Right atrium auricular region (tissue), 2 donors: ENCODE results near the gene GABPB1. TPM values are rescaled to one million over a fixed set of nuclear protein-coding genes. Genes with fewer than 3 reads are reported as not detected.

Source experiments
- DNase-seq: peaks from one replicate; pipeline ENCODE4 v3.0.0-alpha.2; 2019; ENCODE audit warnings: low spot score
- H3K27ac ChIP-seq, 2 donors: fragments of 200-600 bp; sonication (generic); 1 replicate in 1 of 2; 2 replicates in 1 of 2; pipeline ENCODE4 v1.5.1; 2016 to 2019
- H3K27me3 ChIP-seq, 2 donors: fragments of 200-600 bp; sonication (generic); one replicate each; pipeline versions ENCODE4 v1.5.1 to v1.6.0; 2017 to 2019
- H3K36me3 ChIP-seq: fragments of 200-600 bp; sonication (generic); one replicate; pipeline ENCODE4 v1.5.1; 2016
- H3K4me1 ChIP-seq, 2 donors: fragments of 200-600 bp; sonication (generic); one replicate each; pipeline versions ENCODE4 v1.5.1 to v1.6.0; 2017 to 2019
- H3K4me3 ChIP-seq, 2 donors: fragments of 200-600 bp; sonication (generic); 1 replicate in 1 of 2; 2 replicates in 1 of 2; pipeline ENCODE4 v1.5.1; 2017 to 2019; ENCODE audit warnings: mild to moderate bottlenecking in 1 of 2, moderate library complexity in 1 of 2
- H3K9me3 ChIP-seq, 2 donors: fragments of 200-600 bp; sonication (generic); one replicate each; pipeline ENCODE4 v1.5.1; 2019
- CTCF ChIP-seq, 2 donors: fragments of 200-600 bp; sonication (generic); IDR thresholded peaks; one replicate each; pipeline ENCODE4 v1.5.1; 2019; ENCODE audit warnings: antibody characterized with exemption in 2 of 2
- total RNA-seq, 2 donors: library from RNA; depleted of rRNA; stranded (reverse); fragments of >200 nt; gene quantifications; one replicate each; pipeline ENCODE4 v1.1.0, GENCODE V29; 2016

Gene GABPB1
- total RNA-seq, 2 donors from 2014 or later: 11.5 to 13.9 TPM

GRCh38 chr15:50340416-50340815, 14.6 kb downstream of the GABPB1 start:
- no peak overlapping the region for H3K4me3 ChIP-seq
- no peaks in the 10 kb centered on the region for H3K27me3 ChIP-seq
- no peak for TF ChIP-seq CTCF (IDR thresholded peaks at IDR 0.05)
- H3K36me3 ChIP-seq: no peaks in the 10 kb centered on the region
- H3K4me1 ChIP-seq: no peaks in the 10 kb centered on the region
- H3K27ac ChIP-seq: no peak overlapping the region
- no peaks in the 10 kb centered on the region for H3K9me3 ChIP-seq
- no peak for DNase-seq

- Histone ChIP-seq H3K36me3 (no peaks in the 10 kb centered on the region), H3K27me3 (no peaks in the 10 kb centered on the region), H3K4me1 (no peaks in the 10 kb centered on the region), H3K27ac (no peak overlapping the region), H3K4me3 (no peak overlapping the region), H3K9me3 (no peaks in the 10 kb centered on the region)
- no peak for TF ChIP-seq CTCF (IDR thresholded peaks at IDR 0.05)
- no peak for DNase-seq
Observed at GRCh38 chr15:50339717-50340116, 15.3 kb downstream of the GABPB1 start.

- H3K9me3 ChIP-seq: no peaks in the 10 kb centered on the region
- H3K4me1 ChIP-seq: no peaks in the 10 kb centered on the region
- no peaks in the 10 kb centered on the region for H3K27me3 ChIP-seq
- H3K36me3 ChIP-seq: no peaks in the 10 kb centered on the region
- no peak overlapping the region for H3K27ac ChIP-seq
- no peak for TF ChIP-seq CTCF (IDR thresholded peaks at IDR 0.05)
- H3K4me3 ChIP-seq: no peak overlapping the region
- no peak for DNase-seq
Observed at GRCh38 chr15:50335251-50335650, 19.7 kb downstream of the GABPB1 start.

GRCh38 chr15:50333229-50333628, 21.8 kb downstream of the GABPB1 start:
- TF ChIP-seq CTCF (IDR thresholded peaks at IDR 0.05): no peak
- H3K36me3 ChIP-seq: no peaks in the 10 kb centered on the region
- H3K9me3 ChIP-seq: no peaks in the 10 kb centered on the region

GRCh38 chr15:50330921-50331320, 24.1 kb downstream of the GABPB1 start:
- TF ChIP-seq CTCF (IDR thresholded peaks at IDR 0.05): no peak
- Histone ChIP-seq H3K4me1 (no peaks in the 10 kb centered on the region), H3K27me3 (no peaks in the 10 kb centered on the region), H3K27ac (no peak overlapping the region), H3K9me3 (no peaks in the 10 kb centered on the region), H3K4me3 (no peak overlapping the region), H3K36me3 (no peaks in the 10 kb centered on the region)
- DNase-seq: no peak

More at GRCh38 chr15:50333229-50333628, 21.8 kb downstream of the GABPB1 start:
- DNase-seq: no peak
- Histone ChIP-seq H3K27me3 (no peaks in the 10 kb centered on the region), H3K4me1 (no peaks in the 10 kb centered on the region), H3K27ac (no peak overlapping the region), H3K4me3 (no peak overlapping the region)

GRCh38 chr15:50328116-50328515, 26.9 kb downstream of the GABPB1 start:
- no peak for DNase-seq
- H3K4me1 ChIP-seq: no peaks in the 10 kb centered on the region
- H3K36me3 ChIP-seq: no peaks in the 10 kb centered on the region
- H3K9me3 ChIP-seq: no peaks in the 10 kb centered on the region
- H3K27me3 ChIP-seq: no peaks in the 10 kb centered on the region
- no peak for TF ChIP-seq CTCF (IDR thresholded peaks at IDR 0.05)
- no peak overlapping the region for H3K4me3 ChIP-seq
- no peak overlapping the region for H3K27ac ChIP-seq
